Heart left ventricle (tissue), 16 donors: ENCODE results near the gene TRMT1. TPM values are rescaled to one million over a fixed set of nuclear protein-coding genes. Genes with fewer than 3 reads are reported as not detected.

ENCODE experiments used
- ATAC-seq, 4 donors: fragments of 200-7000 bp; cut with Tn5 transposase; one replicate each; pipeline ENCODE4 v1.9.1; 2020 to 2022; ENCODE audit warnings: moderate library complexity in 4 of 4, mild to moderate bottlenecking in 3 of 4, moderate number of reproducible peaks in 1 of 4
- DNase-seq, 5 donors: peaks; one replicate each; pipeline ENCODE4 v3.0.0-alpha.2; 2020
- H3K27ac ChIP-seq, 12 donors: fragments of 200-600 bp; sonication (generic) in 4 of 12; one replicate each; pipeline versions ENCODE4 v1.5.0 to v1.8.0; 2016 to 2022; ENCODE audit warnings: mild to moderate bottlenecking in 2 of 12
- H3K27me3 ChIP-seq, 9 donors: fragments of 200-600 bp; sonication (generic) in 2 of 9; one replicate each; pipeline versions ENCODE4 v1.5.1 to v1.8.0; 2016 to 2022; ENCODE audit warnings: mild to moderate bottlenecking in 3 of 9
- H3K36me3 ChIP-seq, 9 donors: fragments of 200-600 bp; sonication (generic) in 2 of 9; one replicate each; pipeline versions ENCODE4 v1.5.0 to v1.8.0; 2018 to 2022; ENCODE audit warnings: mild to moderate bottlenecking in 2 of 9
- H3K4me1 ChIP-seq, 12 donors: fragments of 200-600 bp; sonication (generic) in 4 of 12; one replicate each; pipeline versions ENCODE4 v1.5.0 to v1.8.0; 2016 to 2022; ENCODE audit warnings: mild to moderate bottlenecking in 3 of 12
- H3K4me3 ChIP-seq, 12 donors: fragments of 200-600 bp; sonication (generic) in 4 of 12; one replicate each; pipeline versions ENCODE4 v1.5.0 to v1.8.0; 2017 to 2022; ENCODE audit warnings: mild to moderate bottlenecking in 9 of 12, moderate library complexity in 4 of 12
- H3K9me3 ChIP-seq, 12 donors: fragments of 200-600 bp; sonication (generic) in 4 of 12; one replicate each; pipeline versions ENCODE4 v1.5.0 to v1.8.0; 2016 to 2022; ENCODE audit warnings: mild to moderate bottlenecking in 1 of 12
- CTCF ChIP-seq, 12 donors: fragments of 200-600 bp; sonication (generic) in 4 of 12; IDR thresholded peaks; one replicate each; pipeline versions ENCODE4 v1.5.0 to v1.8.0; 2018 to 2022; ENCODE audit warnings: antibody characterized with exemption in 12 of 12, mild to moderate bottlenecking in 5 of 12
- POLR2A ChIP-seq, 2 donors: fragments of 450-650 bp; IDR thresholded peaks; one replicate each; pipeline ENCODE4 v1.6.1; 2017; ENCODE audit warnings: antibody characterized with exemption in 2 of 2, mild to moderate bottlenecking in 2 of 2, moderate library complexity in 2 of 2
- WGBS, 4 donors: extraction: QIAGEN DNeasy Blood & Tissue Kit in 2 of 4; methylation state at CpG; one replicate each; pipeline versions ENCODE4 v1.1.5 to v1.1.7; 2013 to 2018; 5-methylcytosine and 5-hydroxymethylcytosine counted together
- intact Hi-C, 10 donors: fragments of 100-400 bp; cut with DNase I; formaldehyde crosslinking; loops; one replicate each; pipeline versions ENCODE4 v1.11.1 to v1.14.2; 2022
- polyA plus RNA-seq, 2 donors: library from polyadenylated mRNA; stranded (reverse); fragments of 200-250 nt; gene quantifications; one replicate each; pipeline ENCODE4 v1.2.3, GENCODE V29; 2013
- total RNA-seq, 9 donors: library from RNA; depleted of rRNA in 2 of 9; stranded (reverse); fragments of >200 nt in 2 of 9; fragmentation: NEBNext Ultra II Directional in 3 of 9; extraction: Animal tissue kit (Norgen Biotek cat#: 25700) in 3 of 9; gene quantifications; one replicate each; pipeline versions ENCODE4 v1.1.0 to v1.2.4, GENCODE V29; 2016 to 2023
- donor health status: ischemic (EF 13 %, LVEDD 7.1; RV severe dilation, severe dysfunction).
- donor health status: healthy with polysubstance abuse.
- donor health status: DM: no; HTN: yes; CAD: no.
- donor health status: DM: no; HTN: no; CAD: no.
- donor health status: ischemic (EF 25% LVEDD 6.9; RV normal size, moderate dysfunction).
- donor health status: ischemic (EF 25% LVEDD 5.7; RV mildly dilated, moderate dysfunction).
- donor health status: healthy.
- donor health status: DM: yes; HTN: yes; CAD: no.
- donor health status: ischemic (EF 35%, LVEDD 5.7; RV mildly dilated, moderate dysfunction).
- donor health status: nonischemic (EF 11% LVEDD 7.7; RV severe dilation, severe dysfunction).
- donor health status: DM: yes; HTN: yes; CAD: no.
- donor health status: PGD.
- donor health status: ischemic (EF 29% LVEDD 5.4; RV normal size, mild dysfunction).
- donor health status: nonischemic (EF 23%, LVEDD 6.1; RV moderate dilation, normal function).

Gene TRMT1
- total and polyA plus RNA-seq, 11 donors = 15.1 to 32.4 (median 19.1) TPM

DNA sequence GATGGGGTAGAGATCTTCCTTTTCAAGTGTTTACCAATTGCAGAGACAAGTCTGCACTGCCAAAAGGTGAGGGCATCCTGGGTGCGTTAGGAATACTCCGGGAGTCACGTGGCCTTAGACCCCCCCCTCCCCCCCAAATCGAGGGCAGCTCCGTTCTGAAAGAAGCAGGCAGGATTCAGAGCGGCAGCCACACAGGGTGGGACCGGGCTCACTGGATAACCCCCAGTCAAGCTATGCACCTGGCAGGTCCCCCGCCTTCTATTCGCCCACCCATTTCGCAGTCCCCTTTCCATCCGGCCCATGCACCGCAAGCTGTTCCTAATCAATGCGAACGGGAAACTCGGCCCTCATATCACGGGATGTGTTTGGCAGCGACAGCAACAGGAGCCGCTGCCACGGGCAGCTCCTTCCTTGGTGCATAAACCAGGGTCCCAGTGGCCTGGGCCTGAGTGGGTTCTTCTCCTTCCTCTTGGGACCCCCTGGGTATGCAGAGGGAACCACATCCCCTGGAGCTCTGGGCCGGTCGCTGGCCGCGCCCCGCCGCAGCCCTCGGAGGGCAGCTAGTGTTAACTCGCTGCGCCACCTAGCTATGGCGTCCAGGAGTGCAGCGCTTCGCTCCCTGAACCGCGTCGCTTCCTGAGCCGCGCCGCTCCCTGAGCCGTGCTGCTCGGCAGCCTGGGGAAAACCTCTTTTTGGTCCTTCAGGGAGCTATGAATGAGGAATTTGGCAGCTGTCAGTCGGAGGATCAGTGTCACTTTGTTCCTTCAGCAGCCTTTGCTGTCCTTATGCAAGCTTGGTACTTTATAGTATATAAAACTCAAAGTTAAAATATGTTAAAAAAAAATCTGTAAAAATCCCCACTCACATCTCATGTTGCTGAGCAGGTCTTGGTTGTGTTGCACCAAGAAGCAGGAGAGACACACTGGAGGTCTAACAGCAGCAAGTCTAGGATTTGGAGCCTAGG lies 55.3 kb downstream of the TRMT1 start:
- TF ChIP-seq POLR2A (IDR thresholded peaks at IDR 0.05) = no peak
- peak; percentile 94 to 100 (median 98) for TF ChIP-seq CTCF (IDR thresholded peaks at IDR 0.05)
- Histone ChIP-seq H3K36me3 (no peaks in the 10 kb centered on the region), H3K9me3 (no peaks in the 10 kb centered on the region), H3K27me3 (no peaks in the 10 kb centered on the region), H3K27ac (peak overlapping the region; percentile 67 to 98 (median 96)), H3K4me3 (peak overlapping the region in 11 of 12 donors; percentile 20 to 58 (median 48)), H3K4me1 (peaks cover 32 to 100% (median 99%) of the 10 kb centered on the region in 12 donors)
- ATAC-seq = peak; percentile 51 to 80 (median 70)
- intact Hi-C loops = loop anchor here (1.0 to 5.0 kb wide), 10 partner anchors 26 to 78 kb away; partner anchors contain the start of gene NFIX (in 3 of the 10)
- peak; percentile 81 to 93 (median 90) for DNase-seq
- WGBS, 4 donors = 0 to 1% (median 1%) methylated on average over 24 to 40 of the region's 40 CpGs

GRCh38 chr19:13060233-13060963 lies 56.1 kb downstream of the TRMT1 start:
- H3K36me3 ChIP-seq = no peaks in the 10 kb centered on the region
- peak overlapping the region; percentile 67 to 98 (median 96) for H3K27ac ChIP-seq
- 25 to 42% (median 31%) methylated on average over 17 to 19 of the region's 19 CpGs for WGBS, 4 donors
- no peaks in the 10 kb centered on the region for H3K27me3 ChIP-seq
- H3K9me3 ChIP-seq = no peaks in the 10 kb centered on the region
- intact Hi-C loops = loop anchor here (1.0 to 5.0 kb wide), 10 partner anchors 26 to 77 kb away; partner anchors contain the start of gene NFIX (in 3 of the 10)
- H3K4me1 ChIP-seq = peaks cover 26 to 100% (median 99%) of the 10 kb centered on the region in 12 donors
- peak overlapping the region in 10 of 12 donors; percentile 35 to 58 (median 50) for H3K4me3 ChIP-seq
- ATAC-seq = peak; percentile 3 to 50 (median 20)
- TF ChIP-seq POLR2A (IDR thresholded peaks at IDR 0.05) (no peak), CTCF (IDR thresholded peaks at IDR 0.05) (no peak)
- DNase-seq = peak in 4 of 5 donors; percentile 66 to 83 (median 72)

GRCh38 chr19:13058951-13059660 lies 57.4 kb downstream of the TRMT1 start:
- ATAC-seq = no peak
- no peak for TF ChIP-seq POLR2A (IDR thresholded peaks at IDR 0.05)
- TF ChIP-seq CTCF (IDR thresholded peaks at IDR 0.05) = peak in 5 of 12 donors; percentile 12 to 32 (median 20)
- WGBS, 4 donors = 47 to 70% (median 54%) methylated on average over 12 of the region's 12 CpGs
- H3K27ac ChIP-seq = peak overlapping the region; percentile 67 to 99 (median 97)
- peak overlapping the region in 1 of 12 donors; percentile 7 for H3K4me3 ChIP-seq
- no peaks in the 10 kb centered on the region for H3K9me3 ChIP-seq
- H3K4me1 ChIP-seq = peaks cover 21 to 100% (median 99%) of the 10 kb centered on the region in 12 donors
- intact Hi-C loops = loop anchor here in 3 of 10 donors (5.0 kb wide), 2 partner anchors 33 to 62 kb away; partner anchors contain the start of gene NFIX (in 1 of the 3)
- DNase-seq = no peak
- H3K36me3 ChIP-seq = no peaks in the 10 kb centered on the region
- no peaks in the 10 kb centered on the region for H3K27me3 ChIP-seq
